ENCODE data around the gene PAX2.

- TF ChIP-seq POLR2A (IDR thresholded peaks at IDR 0.05) (no peak), EP300 (IDR thresholded peaks at IDR 0.05) (no peak)
Observed at GRCh38 chr10:100878291-100878910, 133.0 kb downstream of the PAX2 start.
